Stomach (tissue), 9 donors: ENCODE results near the gene NSUN2. TPM values are rescaled to one million over a fixed set of nuclear protein-coding genes. Genes with fewer than 3 reads are reported as not detected.
"Not testable (repeated sequence)": the region's sequence is repeated elsewhere in the genome, so short reads cannot be mapped to it uniquely, and the experiment has no call there.

ENCODE experiments used
- DNase-seq, 2 donors: peaks; one replicate each; pipeline versions ENCODE4 v3.0.0 to v3.0.0-alpha.2; 2013 to 2019
- H3K27ac ChIP-seq, 5 donors: fragments of 200-600 bp in 4 of 5; sonication (generic) in 4 of 5; one replicate each; pipeline ENCODE4 v1.5.1; 2013 to 2019; ENCODE audit warnings: mild to moderate bottlenecking in 1 of 5, moderate library complexity in 1 of 5
- H3K27me3 ChIP-seq, 3 donors: fragments of 200-600 bp; sonication (generic); one replicate each; pipeline ENCODE4 v1.5.1; 2017 to 2019; ENCODE audit warnings: mixed run types in 1 of 3
- H3K36me3 ChIP-seq, 4 donors: fragments of 200-600 bp; sonication (generic); 1 replicate in 3 of 4; 2 replicates in 1 of 4; pipeline ENCODE4 v1.5.1; 2016 to 2019
- H3K4me1 ChIP-seq, 4 donors: fragments of 200-600 bp; sonication (generic); one replicate each; pipeline ENCODE4 v1.5.1; 2016 to 2019
- H3K4me3 ChIP-seq, 4 donors: fragments of 200-600 bp; sonication (generic) in 3 of 4; one replicate each; pipeline ENCODE4 v1.5.1; 2016 to 2019; ENCODE audit warnings: mild to moderate bottlenecking in 1 of 4
- H3K9me3 ChIP-seq, 4 donors: fragments of 200-600 bp; sonication (generic); one replicate each; pipeline ENCODE4 v1.5.1; 2016 to 2019
- CTCF ChIP-seq, 7 experiments: fragments of 450-650 bp in 4 of 7; fragments of 200-600 bp in 3 of 7; sonication (generic) in 3 of 7; IDR thresholded peaks; one replicate each; pipeline ENCODE4 v1.5.1; 2016 to 2019; ENCODE audit warnings: antibody characterized with exemption in 7 of 7, control low read depth in 2 of 7, mild to moderate bottlenecking in 1 of 7
- EP300 ChIP-seq: sonication (generic); formaldehyde crosslinking; IDR thresholded peaks from one replicate; pipeline ENCODE4 v1.6.1; 2017; ENCODE audit warnings: antibody characterized with exemption
- POLR2A ChIP-seq, 4 donors: fragments of 450-650 bp; IDR thresholded peaks; one replicate each; pipeline ENCODE4 v1.6.1; 2016; ENCODE audit warnings: antibody characterized with exemption in 4 of 4, control low read depth in 2 of 4, mild to moderate bottlenecking in 1 of 4, moderate library complexity in 1 of 4
- POLR2AphosphoS5 ChIP-seq, 3 donors: sonication (generic); formaldehyde crosslinking; IDR thresholded peaks; one replicate each; pipeline ENCODE4 v1.6.1; 2016; ENCODE audit warnings: antibody characterized with exemption in 3 of 3
- WGBS, 5 donors: extraction: QIAGEN DNeasy Blood & Tissue Kit in 3 of 5; methylation state at CpG; one replicate each; pipeline versions ENCODE4 v1.1.5 to v1.1.7; 2013 to 2018; 5-methylcytosine and 5-hydroxymethylcytosine counted together
- intact Hi-C: fragments of 100-400 bp; cut with DNase I; formaldehyde crosslinking; loops from one replicate; pipeline ENCODE4 v1.15.1; 2023; ENCODE audit warnings: low total_unique reads
- polyA plus RNA-seq, 3 donors: library from polyadenylated mRNA; stranded (reverse); fragments of 200-250 nt; gene quantifications; one replicate each; pipeline ENCODE4 v1.2.3, GENCODE V29; 2013
- total RNA-seq, 5 donors: library from RNA; depleted of rRNA; stranded (reverse); fragments of >200 nt; gene quantifications; one replicate each; pipeline versions ENCODE4 v1.1.0 to v1.2.3, GENCODE V29; 2014 to 2016
- donor health status: healthy with polysubstance abuse.
- donor health status: Bipolar disorder and iron deficiency.
- donor health status: healthy.

The NSUN2 gene
- total and polyA plus RNA-seq, 8 donors = 23.1 to 249 (median 40.3) TPM

- Histone ChIP-seq H3K36me3 (peaks cover 3 to 82% (median 63%) of the 10 kb centered on the region in 4 donors), H3K4me3 (no peak overlapping the region), H3K9me3 (peaks cover 0 to 17% (median 8%) of the 10 kb centered on the region in 4 donors), H3K27ac (no peak overlapping the region), H3K4me1 (no peaks in the 10 kb centered on the region), H3K27me3 (no peaks in the 10 kb centered on the region)
- 94 to 98% (median 97%) methylated on average over 8 of the region's 8 CpGs for WGBS, 5 donors
- no peak for TF ChIP-seq CTCF (IDR thresholded peaks at IDR 0.05)
- TF ChIP-seq EP300 = no peak
- TF ChIP-seq POLR2A (IDR thresholded peaks at IDR 0.05) = no peak
- no peak for TF ChIP-seq POLR2AphosphoS5 (IDR thresholded peaks at IDR 0.05)
- no peak for DNase-seq
- intact Hi-C loops = no loop called here
Observed at GRCh38 chr5:6655432-6655831, 22.6 kb upstream of the NSUN2 start.

GRCh38 chr5:6652025-6652424 lies 19.2 kb upstream of the NSUN2 start:
- 75 to 94% (median 92%) methylated on average over 6 of the region's 6 CpGs for WGBS, 5 donors
- Histone ChIP-seq H3K4me3 (no peak overlapping the region), H3K27ac (no peak overlapping the region), H3K9me3 (peaks cover 0 to 13% (median 8%) of the 10 kb centered on the region in 4 donors), H3K4me1 (no peaks in the 10 kb centered on the region), H3K27me3 (no peaks in the 10 kb centered on the region), H3K36me3 (peaks cover 3 to 50% (median 36%) of the 10 kb centered on the region in 4 donors)
- DNase-seq = no peak
- intact Hi-C loops = no loop called here
- TF ChIP-seq EP300 = no peak
- TF ChIP-seq CTCF (IDR thresholded peaks at IDR 0.05) = no peak
- no peak for TF ChIP-seq POLR2A (IDR thresholded peaks at IDR 0.05)
- TF ChIP-seq POLR2AphosphoS5 (IDR thresholded peaks at IDR 0.05) = no peak

- H3K9me3 ChIP-seq = no peaks in the 10 kb centered on the region
- no peak overlapping the region for H3K4me3 ChIP-seq
- intact Hi-C loops = no loop called here
- H3K36me3 ChIP-seq = peaks cover 0 to 31% (median 22%) of the 10 kb centered on the region in 4 donors
- H3K4me1 ChIP-seq = no peaks in the 10 kb centered on the region
- H3K27me3 ChIP-seq = no peaks in the 10 kb centered on the region
- H3K27ac ChIP-seq = no peak overlapping the region
- no peak for TF ChIP-seq EP300
- TF ChIP-seq CTCF (IDR thresholded peaks at IDR 0.05) = no peak
- no peak for TF ChIP-seq POLR2AphosphoS5 (IDR thresholded peaks at IDR 0.05)
- TF ChIP-seq POLR2A (IDR thresholded peaks at IDR 0.05) = no peak
- DNase-seq = no peak
- 86 to 97% (median 93%) methylated on average over 8 to 9 of the region's 9 CpGs for WGBS, 5 donors
Observed at GRCh38 chr5:6649681-6650080, 16.8 kb upstream of the NSUN2 start.

GRCh38 chr5:6649186-6649585 lies 16.3 kb upstream of the NSUN2 start:
- intact Hi-C loops = no loop called here
- no peaks in the 10 kb centered on the region for H3K4me1 ChIP-seq
- WGBS, 5 donors = 61 to 83% (median 73%) methylated on average over 7 to 10 of the region's 10 CpGs
- H3K27me3 ChIP-seq = no peaks in the 10 kb centered on the region
- H3K4me3 ChIP-seq = no peak overlapping the region
- H3K36me3 ChIP-seq = peaks cover 0 to 35% (median 20%) of the 10 kb centered on the region in 4 donors
- no peak for DNase-seq
- H3K27ac ChIP-seq = no peak overlapping the region
- H3K9me3 ChIP-seq = no peaks in the 10 kb centered on the region
- TF ChIP-seq POLR2AphosphoS5 (IDR thresholded peaks at IDR 0.05) (no peak), EP300 (no peak), POLR2A (IDR thresholded peaks at IDR 0.05) (no peak), CTCF (IDR thresholded peaks at IDR 0.05) (no peak)

- not testable (repeated sequence) for DNase-seq
Observed at GRCh38 chr5:6645571-6646362, 12.9 kb upstream of the NSUN2 start.

More at GRCh38 chr5:6645571-6646362, 12.9 kb upstream of the NSUN2 start:
- H3K27ac ChIP-seq, H3K4me3 ChIP-seq, H3K4me1 ChIP-seq, H3K9me3 ChIP-seq, intact Hi-C loops, H3K27me3 ChIP-seq: not testable (repeated sequence)
- H3K36me3 ChIP-seq = peaks cover 0 to 15% (median 7%) of the 10 kb centered on the region in 4 donors
- WGBS, 5 donors = 86 to 97% (median 93%) methylated on average over 11 of the region's 11 CpGs
